GM12892 (cell line): ENCODE measurements around the gene SYNJ2.

Source experiments
- POLR2A ChIP-seq: IDR thresholded peaks from 2 replicates; pipeline ENCODE4 v1.6.1; 2011; ENCODE audit warnings: low read depth, low read length, control low read depth
- POLR2AphosphoS5 ChIP-seq: IDR thresholded peaks from 2 replicates; pipeline ENCODE4 v1.6.1; 2011; ENCODE audit warnings: low read depth, low read length, control low read depth
- TAF1 ChIP-seq: IDR thresholded peaks from 2 replicates; pipeline ENCODE4 v1.6.1; 2011; ENCODE audit warnings: low read depth, mild to moderate bottlenecking, control low read depth, low read length, borderline replicate concordance

DNA sequence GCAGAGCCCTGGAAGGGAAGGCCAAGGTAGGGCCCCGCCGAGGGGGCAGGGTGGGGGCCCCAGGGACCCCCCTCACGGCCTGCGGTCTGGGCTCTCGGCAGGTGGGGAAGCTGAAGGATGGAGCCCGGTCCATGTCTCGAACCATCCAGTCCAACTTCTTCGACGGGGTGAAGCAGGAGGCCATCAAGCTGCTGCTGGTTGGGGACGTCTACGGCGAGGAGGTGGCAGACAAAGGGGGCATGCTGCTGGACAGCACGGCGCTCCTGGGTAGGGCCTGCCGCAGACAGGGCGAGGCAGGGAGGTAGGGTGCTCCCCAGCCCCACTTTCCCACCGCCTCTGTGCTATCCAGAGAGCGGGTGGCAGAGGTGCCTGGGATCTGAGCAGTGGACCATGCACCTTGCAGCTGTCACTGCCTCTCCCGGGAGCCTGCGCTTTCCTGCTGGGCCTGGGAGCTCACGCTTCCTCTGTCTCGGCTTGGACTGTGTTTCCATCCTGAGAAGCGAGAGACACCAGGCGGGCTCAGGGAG lies 83.1 kb downstream of the SYNJ2 start:
- TF ChIP-seq TAF1 (no peak), POLR2A (no peak), POLR2AphosphoS5 (no peak)
